Measurements from ENCODE around the gene LHX6.

The LHX6 gene

GRCh38 chr9:122220673-122221182 is 8.0 kb downstream of the LHX6 start:
- TF ChIP-seq, protein P1, sequence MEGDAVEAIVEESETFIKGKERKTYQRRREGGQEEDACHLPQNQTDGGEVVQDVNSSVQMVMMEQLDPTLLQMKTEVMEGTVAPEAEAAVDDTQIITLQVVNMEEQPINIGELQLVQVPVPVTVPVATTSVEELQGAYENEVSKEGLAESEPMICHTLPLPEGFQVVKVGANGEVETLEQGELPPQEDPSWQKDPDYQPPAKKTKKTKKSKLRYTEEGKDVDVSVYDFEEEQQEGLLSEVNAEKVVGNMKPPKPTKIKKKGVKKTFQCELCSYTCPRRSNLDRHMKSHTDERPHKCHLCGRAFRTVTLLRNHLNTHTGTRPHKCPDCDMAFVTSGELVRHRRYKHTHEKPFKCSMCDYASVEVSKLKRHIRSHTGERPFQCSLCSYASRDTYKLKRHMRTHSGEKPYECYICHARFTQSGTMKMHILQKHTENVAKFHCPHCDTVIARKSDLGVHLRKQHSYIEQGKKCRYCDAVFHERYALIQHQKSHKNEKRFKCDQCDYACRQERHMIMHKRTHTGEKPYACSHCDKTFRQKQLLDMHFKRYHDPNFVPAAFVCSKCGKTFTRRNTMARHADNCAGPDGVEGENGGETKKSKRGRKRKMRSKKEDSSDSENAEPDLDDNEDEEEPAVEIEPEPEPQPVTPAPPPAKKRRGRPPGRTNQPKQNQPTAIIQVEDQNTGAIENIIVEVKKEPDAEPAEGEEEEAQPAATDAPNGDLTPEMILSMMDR (IDR thresholded peaks at IDR 0.05; ENCODE audit: extremely low read depth, insufficient read depth, missing control alignments): no peak
- in situ Hi-C loops (cut with MboI; ENCODE audit: low pct_unique_long_range_greater_than_20kb, low sequenced_read_pairs, unreplicated experiment): no loop called here
- peak; percentile 33 for DNase-seq (ENCODE audit: low spot score)

GRCh38 chr9:122219856-122220672 is 8.7 kb downstream of the LHX6 start:
- DNase-seq (ENCODE audit: low spot score): peak; percentile 36
- TF ChIP-seq, protein P1 (IDR thresholded peaks at IDR 0.05; ENCODE audit: extremely low read depth, insufficient read depth, missing control alignments): no peak
- in situ Hi-C loops (cut with MboI; ENCODE audit: low pct_unique_long_range_greater_than_20kb, low sequenced_read_pairs, unreplicated experiment): no loop called here

GRCh38 chr9:122218935-122219855 is 9.6 kb downstream of the LHX6 start:
- in situ Hi-C loops (cut with MboI; ENCODE audit: low pct_unique_long_range_greater_than_20kb, low sequenced_read_pairs, unreplicated experiment): no loop called here
- TF ChIP-seq, protein P1 (IDR thresholded peaks at IDR 0.05; ENCODE audit: extremely low read depth, insufficient read depth, missing control alignments): no peak
- DNase-seq (ENCODE audit: low spot score): peak; percentile 50

- in situ Hi-C loops (cut with MboI; ENCODE audit: low pct_unique_long_range_greater_than_20kb, low sequenced_read_pairs, unreplicated experiment): no loop called here
- DNase-seq (ENCODE audit: low spot score): peak; percentile 32
- TF ChIP-seq, protein P1 (IDR thresholded peaks at IDR 0.05; ENCODE audit: extremely low read depth, insufficient read depth, missing control alignments): no peak
These were observed 10.5 kb downstream of the LHX6 start for GRCh38 chr9:122218071-122218934.

GRCh38 chr9:122217640-122218039 is 11.1 kb downstream of the LHX6 start:
- TF ChIP-seq, protein P1 (IDR thresholded peaks at IDR 0.05; ENCODE audit: extremely low read depth, insufficient read depth, missing control alignments): no peak
- in situ Hi-C loops (cut with MboI; ENCODE audit: low pct_unique_long_range_greater_than_20kb, low sequenced_read_pairs, unreplicated experiment): no loop called here
- DNase-seq (ENCODE audit: low spot score): peak; percentile 29

All from GM13977 (cell line).